Measurements from ENCODE around the gene TMEM163. TPM values are rescaled to one million over a fixed set of nuclear protein-coding genes. Genes with fewer than 3 reads are reported as not detected.

Gene TMEM163
- total RNA-seq, 1 donor from 2014 or later = 0.18 TPM

DNA sequence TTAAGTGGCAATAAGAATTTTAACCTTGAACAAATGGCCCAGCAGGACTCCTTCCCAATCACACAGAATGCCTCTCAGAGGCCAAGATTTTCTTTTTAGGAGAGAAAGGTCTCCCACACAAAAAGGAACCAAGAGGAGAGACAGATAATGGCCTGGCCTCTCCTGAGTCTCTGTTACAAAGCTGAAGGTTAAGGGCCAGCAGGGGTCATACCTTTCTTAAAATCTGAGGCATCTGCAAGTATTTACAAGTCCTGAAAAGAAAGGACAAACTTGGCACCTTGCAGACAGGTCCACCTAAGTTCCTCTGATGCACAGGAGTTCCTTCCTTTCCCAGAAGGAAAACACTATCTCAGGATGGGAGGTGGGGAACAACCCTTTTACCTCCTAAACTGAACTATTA is 142.3 kb downstream of the TMEM163 start:
- Histone ChIP-seq H3K36me3 (ENCODE audit: insufficient read depth, low read length) (no peaks in the 10 kb centered on the region), H2AFZ (ENCODE audit: low read depth, low read length) (no peak overlapping the region), H3K4me1 (ENCODE audit: insufficient read depth, low read length) (no peaks in the 10 kb centered on the region), H3K9ac (ENCODE audit: low read length) (no peak overlapping the region), H4K20me1 (ENCODE audit: insufficient read depth, low read length) (no peaks in the 10 kb centered on the region), H3K4me2 (ENCODE audit: low read length) (no peak overlapping the region), H3K9me3 (ENCODE audit: insufficient read depth, low read depth, low read length) (no peaks in the 10 kb centered on the region), H3K4me3 (ENCODE audit: insufficient read depth, low read depth, low read length) (no peak overlapping the region), H3K27ac (ENCODE audit: low read depth, low read length) (no peak overlapping the region), H3K27me3 (ENCODE audit: insufficient read depth, low read length) (peaks cover 2% of the 10 kb centered on the region), H3K79me2 (ENCODE audit: insufficient read depth, low read length) (no peaks in the 10 kb centered on the region)
- Mint-ChIP-seq H3K4me3 (ENCODE audit: unreplicated experiment) (no peak overlapping the region), H3K9me3 (ENCODE audit: unreplicated experiment) (no peaks in the 10 kb centered on the region), H3K4me1 (ENCODE audit: low read depth, unreplicated experiment) (peaks cover 10% of the 10 kb centered on the region), H3K27me3 (ENCODE audit: low read depth, unreplicated experiment) (peaks cover 12% of the 10 kb centered on the region), H3K36me3 (ENCODE audit: low read depth, unreplicated experiment) (no peaks in the 10 kb centered on the region), H3K27ac (ENCODE audit: unreplicated experiment) (no peak overlapping the region)
- DNase-seq (ENCODE audit: low read depth) (no peak), FAIRE-seq (no peak)
- TF ChIP-seq EZH2 (IDR thresholded peaks at IDR 0.05; ENCODE audit: insufficient read depth, low read length) (no peak), CTCF (IDR thresholded peaks at IDR 0.05; ENCODE audit: insufficient read depth, low read depth, low read length) (no peak)

GRCh38 chr2:134575888-134576287 is 142.9 kb downstream of the TMEM163 start:
- Histone ChIP-seq H3K79me2 (ENCODE audit: insufficient read depth, low read length) (no peaks in the 10 kb centered on the region), H3K36me3 (ENCODE audit: insufficient read depth, low read length) (no peaks in the 10 kb centered on the region), H3K4me1 (ENCODE audit: insufficient read depth, low read length) (no peaks in the 10 kb centered on the region), H3K9ac (ENCODE audit: low read length) (no peak overlapping the region), H3K27ac (ENCODE audit: low read depth, low read length) (no peak overlapping the region), H3K9me3 (ENCODE audit: insufficient read depth, low read depth, low read length) (no peaks in the 10 kb centered on the region), H3K4me2 (ENCODE audit: low read length) (no peak overlapping the region), H2AFZ (ENCODE audit: low read depth, low read length) (no peak overlapping the region), H3K4me3 (ENCODE audit: insufficient read depth, low read depth, low read length) (no peak overlapping the region), H3K27me3 (ENCODE audit: insufficient read depth, low read length) (peaks cover 2% of the 10 kb centered on the region), H4K20me1 (ENCODE audit: insufficient read depth, low read length) (no peaks in the 10 kb centered on the region)
- no peak overlapping the region for H3K4me3 Mint-ChIP-seq (ENCODE audit: unreplicated experiment)
- no peaks in the 10 kb centered on the region for H3K9me3 Mint-ChIP-seq (ENCODE audit: unreplicated experiment)
- TF ChIP-seq CTCF (IDR thresholded peaks at IDR 0.05; ENCODE audit: insufficient read depth, low read depth, low read length) (no peak), EZH2 (IDR thresholded peaks at IDR 0.05; ENCODE audit: insufficient read depth, low read length) (no peak)
- H3K36me3 Mint-ChIP-seq (ENCODE audit: low read depth, unreplicated experiment) = no peaks in the 10 kb centered on the region
- peaks cover 12% of the 10 kb centered on the region for H3K27me3 Mint-ChIP-seq (ENCODE audit: low read depth, unreplicated experiment)
- no peak for FAIRE-seq
- DNase-seq (ENCODE audit: low read depth) = no peak
- no peak overlapping the region for H3K27ac Mint-ChIP-seq (ENCODE audit: unreplicated experiment)
- peaks cover 4% of the 10 kb centered on the region for H3K4me1 Mint-ChIP-seq (ENCODE audit: low read depth, unreplicated experiment)

DNA sequence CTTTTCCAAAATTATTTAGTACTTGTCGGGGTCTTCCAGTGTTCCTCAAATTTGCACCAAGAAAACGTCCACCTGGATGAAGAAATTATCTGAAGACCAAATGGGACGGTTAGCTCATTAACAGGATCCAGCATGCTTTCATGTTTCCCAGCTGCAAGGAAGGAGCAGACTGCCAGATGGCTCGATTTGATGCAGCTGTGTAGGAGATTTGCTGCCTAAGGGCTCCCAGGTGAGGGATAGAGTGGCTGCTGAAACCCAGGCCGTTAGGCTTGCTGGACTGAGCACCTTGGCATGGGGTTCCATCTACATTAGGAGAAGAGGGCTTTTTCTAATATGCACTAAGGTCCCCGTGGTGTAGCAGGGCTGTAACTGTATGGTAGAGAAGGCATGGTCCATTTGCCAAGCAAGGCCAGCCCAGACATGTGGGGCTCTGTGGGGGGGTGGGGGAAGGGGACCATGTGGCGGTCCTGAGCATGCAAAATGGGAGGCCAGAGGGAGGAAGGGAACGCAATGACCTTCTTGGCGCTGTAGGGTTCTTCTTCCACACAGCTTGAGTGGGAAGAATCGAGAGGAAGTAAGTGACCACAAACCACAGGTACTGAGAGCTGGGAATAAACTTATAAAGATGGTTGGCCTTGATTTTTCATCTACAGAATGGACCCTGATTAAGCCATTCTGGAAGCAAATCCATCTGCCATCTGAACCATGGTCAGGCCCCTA is 144.0 kb downstream of the TMEM163 start:
- H3K9ac ChIP-seq (ENCODE audit: low read length) = no peak overlapping the region
- no peaks in the 10 kb centered on the region for H3K79me2 ChIP-seq (ENCODE audit: insufficient read depth, low read length)
- DNase-seq (ENCODE audit: low read depth) = no peak
- no peaks in the 10 kb centered on the region for H3K36me3 ChIP-seq (ENCODE audit: insufficient read depth, low read length)
- H3K4me2 ChIP-seq (ENCODE audit: low read length) = no peak overlapping the region
- TF ChIP-seq CTCF (IDR thresholded peaks at IDR 0.05; ENCODE audit: insufficient read depth, low read depth, low read length) (no peak), EZH2 (IDR thresholded peaks at IDR 0.05; ENCODE audit: insufficient read depth, low read length) (no peak)
- H2AFZ ChIP-seq (ENCODE audit: low read depth, low read length) = no peak overlapping the region
- H3K27ac Mint-ChIP-seq (ENCODE audit: unreplicated experiment) = no peak overlapping the region
- no peaks in the 10 kb centered on the region for H3K36me3 Mint-ChIP-seq (ENCODE audit: low read depth, unreplicated experiment)
- no peaks in the 10 kb centered on the region for H3K9me3 ChIP-seq (ENCODE audit: insufficient read depth, low read depth, low read length)
- no peaks in the 10 kb centered on the region for H4K20me1 ChIP-seq (ENCODE audit: insufficient read depth, low read length)
- no peak overlapping the region for H3K27ac ChIP-seq (ENCODE audit: low read depth, low read length)
- no peaks in the 10 kb centered on the region for H3K4me1 ChIP-seq (ENCODE audit: insufficient read depth, low read length)
- H3K27me3 Mint-ChIP-seq (ENCODE audit: low read depth, unreplicated experiment) = peaks cover 12% of the 10 kb centered on the region
- no peak overlapping the region for H3K4me3 Mint-ChIP-seq (ENCODE audit: unreplicated experiment)
- peaks cover 2% of the 10 kb centered on the region for H3K27me3 ChIP-seq (ENCODE audit: insufficient read depth, low read length)
- H3K4me3 ChIP-seq (ENCODE audit: insufficient read depth, low read depth, low read length) = no peak overlapping the region
- H3K4me1 Mint-ChIP-seq (ENCODE audit: low read depth, unreplicated experiment) = peaks cover 3% of the 10 kb centered on the region
- no peaks in the 10 kb centered on the region for H3K9me3 Mint-ChIP-seq (ENCODE audit: unreplicated experiment)
- FAIRE-seq = no peak

All from astrocyte (in vitro differentiated cells and primary cell).